ENCODE measurements around the gene ZIC3.

The ZIC3 gene

DNA sequence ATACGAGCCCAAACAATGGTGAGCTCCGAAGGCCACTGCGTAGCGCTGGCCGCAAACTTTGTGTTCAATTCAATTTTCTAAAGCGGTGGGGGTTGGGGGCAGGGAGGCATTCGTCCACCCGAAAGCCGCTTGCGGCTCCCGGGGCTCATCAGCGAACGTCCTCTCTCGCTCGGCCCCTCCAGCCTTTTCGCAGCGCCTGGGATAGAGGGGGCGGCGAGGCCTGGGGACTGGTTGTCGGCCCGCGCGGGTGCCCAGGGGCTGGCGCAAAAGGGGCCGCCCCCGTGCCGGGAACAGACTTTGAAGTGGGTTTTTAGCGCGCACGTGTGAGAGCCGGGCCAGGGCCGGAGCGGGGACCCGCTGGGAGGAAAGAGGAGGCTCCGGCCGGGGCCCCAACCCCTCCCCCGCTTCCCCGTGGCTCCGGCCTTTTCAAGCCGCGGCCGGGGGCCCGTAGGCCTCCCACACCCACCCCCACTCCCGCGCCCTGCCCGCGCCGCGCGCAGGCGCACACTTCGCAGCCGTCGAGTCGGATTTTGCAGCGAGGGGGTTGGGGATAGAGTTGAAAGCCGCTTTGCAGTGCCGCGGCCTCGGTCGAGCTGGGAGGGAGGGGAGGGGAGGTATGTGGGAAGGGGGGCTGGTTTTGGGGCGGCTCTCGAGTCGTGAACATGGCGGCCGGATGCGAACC, 8.3 kb downstream of the ZIC3 start:
- DNase-seq (ENCODE audit: low spot score): no peak

DNA sequence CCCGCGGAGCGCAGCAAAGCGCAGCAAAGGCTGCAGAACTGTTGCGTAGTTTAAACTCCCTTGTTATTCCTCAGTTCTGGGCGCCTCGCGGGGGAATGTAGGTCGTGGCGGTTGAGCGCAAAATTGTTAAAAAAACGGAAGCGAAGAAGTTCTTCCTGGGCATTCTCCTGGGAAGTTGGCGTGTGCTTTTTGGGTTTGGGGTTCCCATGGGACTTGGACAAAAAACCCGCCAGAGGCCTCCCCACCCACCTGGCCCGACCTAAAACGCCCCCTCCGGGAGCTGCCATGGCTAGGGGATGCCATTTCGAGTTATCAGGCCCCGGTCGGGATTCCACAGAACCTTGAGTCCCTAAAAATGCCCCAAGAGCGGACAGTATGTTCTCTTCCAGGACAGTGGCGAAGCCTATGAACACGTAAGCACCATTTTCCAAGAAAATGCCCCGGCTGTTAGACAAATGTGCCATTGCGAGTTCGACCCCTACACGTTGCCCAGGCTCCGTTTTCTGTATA, 8.9 kb downstream of the ZIC3 start:
- no peak for DNase-seq (ENCODE audit: low spot score)

DNA sequence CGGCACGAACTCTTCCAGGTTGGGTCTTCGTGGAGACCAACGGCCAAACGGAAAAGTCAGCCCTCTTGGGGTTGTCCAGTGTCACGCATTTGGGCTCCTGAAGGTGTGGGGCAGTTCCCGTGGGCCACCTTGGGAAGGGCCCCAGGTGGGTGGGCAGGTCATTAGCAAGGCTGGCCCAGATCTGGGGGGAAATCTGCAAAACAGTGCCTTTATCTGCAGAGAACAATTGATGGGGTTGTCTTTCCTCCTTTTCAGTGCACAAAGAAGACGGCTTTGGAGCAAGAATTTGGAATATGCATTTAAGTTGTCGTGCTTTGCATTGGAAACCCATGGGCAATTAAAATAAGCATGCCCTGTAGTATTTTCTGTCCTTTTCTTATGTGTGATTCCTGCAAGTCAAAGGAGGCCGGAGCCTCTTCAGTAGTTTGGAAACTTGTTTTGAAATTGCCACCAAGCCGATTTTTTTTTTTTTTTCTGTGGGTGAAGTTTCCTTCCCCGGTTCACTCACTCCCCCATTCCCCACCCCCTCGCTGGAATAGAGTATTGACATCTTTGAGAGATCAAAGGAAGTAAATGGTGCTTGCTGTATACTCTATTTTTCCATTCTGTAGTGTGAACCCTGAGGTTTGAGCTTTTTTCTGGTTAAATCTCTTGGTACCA, 9.8 kb downstream of the ZIC3 start:
- no peak for DNase-seq (ENCODE audit: low spot score)

DNA sequence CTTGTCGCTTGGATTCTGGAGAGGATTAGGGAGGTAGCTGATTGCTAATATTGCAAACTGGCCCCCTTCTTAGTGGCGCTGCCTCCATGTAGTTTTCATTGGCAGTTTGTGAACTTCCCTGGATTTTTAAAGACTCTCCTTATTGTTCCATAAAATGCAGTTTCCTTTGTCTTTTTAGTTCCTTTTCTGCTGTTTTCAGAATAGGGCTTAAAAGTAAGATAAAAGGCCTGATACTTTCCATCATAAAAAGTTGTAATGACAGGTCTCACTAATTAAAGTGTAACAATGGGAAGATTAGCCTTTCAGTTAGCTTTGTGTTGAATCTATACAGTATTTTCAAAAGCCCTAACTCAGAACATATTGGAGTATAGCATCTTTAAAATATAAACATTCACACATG, 21.2 kb downstream of the ZIC3 start:
- DNase-seq (ENCODE audit: low spot score): no peak

DNA sequence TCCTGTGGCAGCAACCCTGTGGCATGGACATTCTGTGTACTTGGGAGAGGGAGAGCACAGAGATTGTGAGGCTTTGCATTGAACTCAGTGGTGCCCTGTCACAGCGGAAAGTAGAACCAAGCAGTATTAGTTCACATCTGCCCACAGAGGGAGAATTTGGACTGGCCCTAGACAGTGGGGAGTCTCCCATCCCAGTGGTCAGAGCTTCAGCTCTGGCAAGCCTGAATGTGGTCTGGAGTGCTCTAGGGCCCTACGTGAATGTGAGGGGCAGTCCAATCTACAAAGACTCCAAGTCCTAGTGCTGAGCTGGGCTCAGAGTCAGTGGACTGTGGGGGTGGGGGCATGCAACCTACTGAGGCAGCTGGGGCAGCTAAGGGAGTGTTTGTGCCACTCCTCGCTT, 34.8 kb downstream of the ZIC3 start:
- DNase-seq (ENCODE audit: low spot score): no peak

Data from Ammon's horn (tissue), 1 donor.